ENCODE data around the gene CACNA1B.

The CACNA1B gene

DNA sequence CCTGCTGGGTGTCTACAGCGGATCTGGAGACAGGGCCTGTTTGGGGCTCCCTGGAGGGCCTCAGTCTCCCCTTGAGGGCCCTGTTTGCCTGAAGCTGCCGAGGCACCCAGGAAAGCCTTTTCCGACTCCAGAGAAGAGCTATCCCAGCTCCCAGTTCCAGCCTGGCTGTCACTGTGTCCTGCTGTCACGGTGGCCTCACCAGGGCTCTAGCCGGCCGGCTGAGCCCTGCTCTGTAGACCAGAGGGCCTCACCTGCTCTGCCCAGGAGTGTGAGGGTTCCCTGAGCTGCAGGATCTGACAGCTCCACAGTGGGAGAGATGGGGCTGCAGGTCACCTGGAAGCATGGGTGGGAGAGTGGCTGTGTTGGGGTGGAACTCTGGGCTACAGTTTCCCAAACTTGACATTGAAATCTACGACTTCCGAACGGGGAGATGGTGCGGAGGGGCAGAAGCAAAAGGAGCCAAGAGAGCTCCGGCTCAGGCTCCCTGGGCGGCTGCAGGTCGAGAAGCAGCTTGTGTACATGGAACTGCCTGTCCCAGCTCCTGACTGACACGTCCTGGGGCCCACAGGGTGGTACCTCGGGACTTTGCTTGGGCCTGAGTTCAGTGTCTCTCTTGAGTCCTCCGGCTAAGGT lies 94.9 kb downstream of the CACNA1B start:
- no peak overlapping the region for H3K4me3 ChIP-seq (ENCODE audit: low read depth, low read length)
- no peak for TF ChIP-seq CTCF (IDR thresholded peaks at IDR 0.05; ENCODE audit: low read depth, low read length, missing control alignments)
- DNase-seq (ENCODE audit: low read depth) = no peak

DNA sequence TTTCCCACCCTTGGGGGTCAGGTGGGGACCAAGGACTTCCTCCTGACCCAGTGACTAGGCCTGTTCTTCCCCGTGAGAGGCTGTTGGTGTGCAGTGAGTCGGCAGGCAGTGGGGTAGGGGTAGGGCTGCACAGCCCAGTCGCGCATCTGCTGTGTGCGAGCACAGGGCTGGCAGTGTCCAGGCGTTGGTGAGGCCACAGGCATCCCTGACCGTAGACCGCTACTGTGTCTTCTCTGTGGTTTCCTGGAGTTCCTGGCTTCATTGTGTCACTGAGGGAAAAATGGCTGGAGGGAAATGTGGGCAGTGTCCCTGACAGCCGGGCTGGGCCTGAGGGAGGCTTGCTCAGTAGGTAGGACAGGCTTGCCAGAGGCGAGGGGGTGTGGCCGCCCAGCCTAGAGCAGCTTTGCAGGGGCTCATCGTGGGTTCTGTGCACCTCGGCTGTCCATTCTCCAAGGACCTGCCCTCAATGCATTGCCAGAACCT lies 95.4 kb downstream of the CACNA1B start:
- H3K4me3 ChIP-seq (ENCODE audit: low read depth, low read length) = no peak overlapping the region
- DNase-seq (ENCODE audit: low read depth) = no peak
- no peak for TF ChIP-seq CTCF (IDR thresholded peaks at IDR 0.05; ENCODE audit: low read depth, low read length, missing control alignments)

GRCh38 chr9:137973829-137974416 lies 96.3 kb downstream of the CACNA1B start:
- no peak for TF ChIP-seq CTCF (IDR thresholded peaks at IDR 0.05; ENCODE audit: low read depth, low read length, missing control alignments)
- H3K4me3 ChIP-seq (ENCODE audit: low read depth, low read length) = no peak overlapping the region
- no peak for DNase-seq (ENCODE audit: low read depth)

GRCh38 chr9:137974746-137975526 lies 97.4 kb downstream of the CACNA1B start:
- no peak overlapping the region for H3K4me3 ChIP-seq (ENCODE audit: low read depth, low read length)

GRCh38 chr9:137975527-137975913 lies 97.9 kb downstream of the CACNA1B start:
- no peak for DNase-seq (ENCODE audit: low read depth)
- no peak overlapping the region for H3K4me3 ChIP-seq (ENCODE audit: low read depth, low read length)
- TF ChIP-seq CTCF (IDR thresholded peaks at IDR 0.05; ENCODE audit: low read depth, low read length, missing control alignments) = no peak

More at GRCh38 chr9:137974746-137975526, 97.4 kb downstream of the CACNA1B start:
- DNase-seq (ENCODE audit: low read depth) = no peak
- no peak for TF ChIP-seq CTCF (IDR thresholded peaks at IDR 0.05; ENCODE audit: low read depth, low read length, missing control alignments)

DNA sequence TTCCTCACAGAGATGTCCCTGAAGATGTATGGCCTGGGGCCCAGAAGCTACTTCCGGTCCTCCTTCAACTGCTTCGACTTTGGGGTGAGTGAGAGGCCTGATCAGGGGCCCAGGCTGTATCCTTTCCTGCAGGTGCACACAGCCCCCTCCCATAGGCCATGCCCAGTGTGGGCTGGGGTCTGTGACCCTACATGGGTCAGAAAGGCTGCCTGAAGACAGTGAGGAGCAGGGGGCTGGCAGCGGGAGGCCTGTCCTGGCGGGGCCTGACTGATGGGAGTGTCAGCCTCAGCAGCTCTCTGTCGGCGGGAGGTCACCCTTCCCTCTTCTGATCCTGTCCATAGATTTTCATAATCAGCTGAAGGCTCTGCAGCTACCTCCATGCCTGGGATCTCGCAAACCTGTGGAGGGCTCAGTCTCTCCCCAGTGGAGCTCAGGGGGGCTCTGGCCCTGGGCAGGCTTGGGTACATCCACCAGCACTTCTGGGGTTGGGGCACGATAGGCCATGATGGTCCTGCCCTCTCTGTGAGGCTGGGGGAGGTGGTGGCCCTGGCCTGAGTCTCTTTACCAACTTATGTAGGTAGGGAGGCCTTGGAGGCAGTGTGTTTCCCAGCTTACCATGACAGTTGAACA lies 98.5 kb downstream of the CACNA1B start:
- DNase-seq (ENCODE audit: low read depth) = no peak
- no peak overlapping the region for H3K4me3 ChIP-seq (ENCODE audit: low read depth, low read length)
- TF ChIP-seq CTCF (IDR thresholded peaks at IDR 0.05; ENCODE audit: low read depth, low read length, missing control alignments) = no peak

Data from GM12864 (cell line).